K562 (cell line): ENCODE data around the gene MPHOSPH6. TPM values are rescaled to one million over a fixed set of nuclear protein-coding genes. Genes with fewer than 3 reads are reported as not detected.

Experiments used
- ATAC-seq: fragments of 200-7000 bp; cut with Tn5 transposase; 3 replicates; pipeline ENCODE4 v1.9.1; 2020; ENCODE audit warnings: moderate library complexity
- BruUV-seq: library from RNA; stranded (reverse); fragments of 400-500 nt; replicated peaks from 2 replicates; lab custom pipeline; 2021; lab: Mats Ljungman, UMichigan
- CTCF ChIA-PET: fragments of 300-600 bp; formaldehyde crosslinking; extraction: SDS; loops from one replicate; lab custom pipeline; 2021; ENCODE audit warnings: low intra/inter-chr PET ratio; lab: Yijun Ruan, JAX
- POLR2A ChIA-PET: fragments of 300-600, 350-650 bp; sonication (Branson Sonifier 250); formaldehyde crosslinking; extraction: SDS; loops from one replicate; lab custom pipeline; 2021; ENCODE audit warnings: antibody characterized with exemption, inconsistent platforms; lab: Yijun Ruan, JAX
- DNase-seq, 4 experiments: peaks; one replicate each; pipeline versions ENCODE4 v3.0.0 to v3.0.0-alpha.2; 2011 to 2018; ENCODE audit warnings: low spot score in 3 of 4, mixed read lengths in 3 of 4; ENCODE audit errors: extremely low read depth in 1 of 4
- FAIRE-seq: peaks from 2 replicates; lab custom pipeline; 2011; peaks lifted over from hg19 to GRCh38; lab: Jason Lieb, UNC
- H2AFZ ChIP-seq: 2 replicates; pipeline ENCODE4 v1.6.0; 2011; ENCODE audit warnings: low read depth, low read length, control low read depth, inconsistent platforms
- H3K27ac ChIP-seq: fragments of 200-600 bp; 3 replicates; pipeline ENCODE4 v1.8.0; 2011; ENCODE audit warnings: low read depth, mild to moderate bottlenecking, control low read depth, inconsistent platforms, low read length, moderate library complexity, mixed read lengths; ENCODE audit errors: extremely low read depth
- H3K27me3 ChIP-seq, 2 experiments: fragments of 300-600 bp in 1 of 2; 2 replicates in 1 of 2; 3 replicates in 1 of 2; pipeline versions ENCODE4 v1.6.0 to v1.8.0; 2011; ENCODE audit warnings: inconsistent platforms in 2 of 2, low read length in 2 of 2, mild to moderate bottlenecking in 1 of 2, mixed read lengths in 1 of 2, moderate library complexity in 1 of 2; ENCODE audit not compliant: control insufficient read depth in 2 of 2, insufficient read depth in 2 of 2
- H3K36me3 ChIP-seq: fragments of 300-600 bp; 3 replicates; pipeline ENCODE4 v1.8.0; 2011; ENCODE audit warnings: mild to moderate bottlenecking, low read length, inconsistent platforms; ENCODE audit not compliant: control insufficient read depth, insufficient read depth
- H3K4me1 ChIP-seq, 2 experiments: fragments of 200-600 bp in 1 of 2; replicated peaks in 1 of 2; 2 replicates in 1 of 2; 3 replicates in 1 of 2; pipeline versions ENCODE4 v1.5.1 to v1.8.0; 2011; ENCODE audit warnings: inconsistent platforms in 2 of 2, low read length in 2 of 2, mild to moderate bottlenecking in 1 of 2, mixed read lengths in 1 of 2, moderate library complexity in 1 of 2; ENCODE audit not compliant: control insufficient read depth in 2 of 2, insufficient read depth in 2 of 2
- H3K4me2 ChIP-seq: 2 replicates; pipeline ENCODE4 v1.6.1; 2011; ENCODE audit warnings: low read length, control low read depth, inconsistent platforms, mixed read lengths; ENCODE audit not compliant: insufficient read depth
- H3K4me3 ChIP-seq: fragments of 200-600 bp; sonication (generic), shearing (Covaris generic); 2 replicates; pipeline ENCODE4 v1.5.1; 2016; ENCODE audit warnings: control low read depth, inconsistent platforms
- H3K79me2 ChIP-seq: fragments of 200-600 bp; 3 replicates; pipeline ENCODE4 v1.8.0; 2011; ENCODE audit warnings: low read length, inconsistent platforms; ENCODE audit not compliant: control insufficient read depth, insufficient read depth
- H3K9ac ChIP-seq, 2 experiments: 2 replicates each; pipeline versions ENCODE4 v1.6.0 to v1.6.1; 2011; ENCODE audit warnings: low read depth in 2 of 2, low read length in 2 of 2, control low read depth in 1 of 2, inconsistent platforms in 1 of 2, mild to moderate bottlenecking in 1 of 2, mixed read lengths in 1 of 2; ENCODE audit not compliant: insufficient read depth in 1 of 2
- H3K9me1 ChIP-seq: one replicate; pipeline ENCODE4 v1.6.0; 2011; ENCODE audit warnings: inconsistent platforms, mild to moderate bottlenecking, low read length, moderate library complexity; ENCODE audit not compliant: control insufficient read depth, insufficient read depth
- H3K9me3 ChIP-seq: replicated peaks from 2 replicates; pipeline ENCODE4 v1.5.1; 2011; ENCODE audit warnings: low read depth, low read length, inconsistent platforms; ENCODE audit not compliant: control insufficient read depth, insufficient read depth
- H4K20me1 ChIP-seq: replicated peaks from 2 replicates; pipeline ENCODE4 v1.6.1; 2011; ENCODE audit warnings: low read length, inconsistent platforms, mixed read lengths; ENCODE audit not compliant: control insufficient read depth, insufficient read depth
- ASH1L ChIP-seq: fragments of 450-650 bp; IDR thresholded peaks from 2 replicates; pipeline ENCODE4 v1.6.1; 2018; ENCODE audit warnings: borderline replicate concordance, mild to moderate bottlenecking, low read depth; ENCODE audit not compliant: partially characterized antibody
- EZH2 ChIP-seq: IDR thresholded peaks from 2 replicates; pipeline ENCODE4 v1.6.1; 2012; ENCODE audit warnings: low read depth, mild to moderate bottlenecking, inconsistent platforms, low read length, borderline replicate concordance
- FOXJ2 ChIP-seq: fragments of 200-800 bp; sonication (Bioruptor generic); IDR thresholded peaks from 2 replicates; pipeline ENCODE4 v1.6.1; 2016; ENCODE audit warnings: missing genetic modification characterization, missing compliant biosample characterization
- NFYB ChIP-seq: IDR thresholded peaks from 2 replicates; pipeline ENCODE4 v1.6.1; 2011; ENCODE audit warnings: mild to moderate bottlenecking, moderate library complexity; ENCODE audit not compliant: insufficient read length; ENCODE audit errors: extremely low read depth
- PRPF4 ChIP-seq: fragments of 200-400 bp; formaldehyde crosslinking; IDR thresholded peaks from one replicate; pipeline ENCODE4 v1.6.1; 2017; ENCODE audit warnings: low read length, low read depth, mild to moderate bottlenecking; ENCODE audit not compliant: insufficient read depth, poor library complexity, severe bottlenecking
- RFX7 ChIP-seq: fragments of 250-450 bp; sonication (Bioruptor Pico); IDR thresholded peaks from 2 replicates; pipeline ENCODE4 v1.5.1; 2021; ENCODE audit warnings: mild to moderate bottlenecking
- STAT5B ChIP-seq: fragments of 250-450 bp; sonication (Bioruptor Pico); IDR thresholded peaks from 2 replicates; pipeline ENCODE4 v1.8.0; 2021; ENCODE audit warnings: mild to moderate bottlenecking, inconsistent platforms
- ZBTB8A ChIP-seq: fragments of 450-650 bp; IDR thresholded peaks from 2 replicates; pipeline ENCODE4 v1.6.1; 2018; ENCODE audit warnings: mild to moderate bottlenecking, moderate library complexity; ENCODE audit not compliant: partially characterized antibody
- ZNF165 ChIP-seq: fragments of 250-450 bp; sonication (Bioruptor Pico); IDR thresholded peaks from 2 replicates; pipeline ENCODE4 v1.4.0; 2020; ENCODE audit warnings: borderline replicate concordance
- ZNF561 ChIP-seq: fragments of 450-650 bp; formaldehyde crosslinking; conservative IDR thresholded peaks from 2 replicates; pipeline ENCODE4 v1.4.0; 2020; ENCODE audit warnings: mild to moderate bottlenecking, moderate library complexity
- ZNF785 ChIP-seq: fragments of 250-450 bp; sonication (Bioruptor Pico); IDR thresholded peaks from 2 replicates; pipeline ENCODE4 v1.4.0; 2020; ENCODE audit warnings: mild to moderate bottlenecking
- WGBS: fragments of 100-300 bp; shearing (Covaris generic); methylation state at CpG from one replicate; pipeline ENCODE4 v1.1.6; 2016; ENCODE audit warnings: low coverage, mixed read lengths; ENCODE audit not compliant: insufficient coverage; ENCODE audit errors: missing lambda C conversion rate; 5-methylcytosine and 5-hydroxymethylcytosine counted together
- in situ Hi-C: fragments of 300-500 bp; cut with MboI; formaldehyde crosslinking; loops from 4 replicates; pipeline ENCODE4 v1.15.0; 2018; ENCODE audit warnings: inconsistent platforms, mixed read lengths
- intact Hi-C: fragments of 100-400 bp; cut with micrococcal nuclease; formaldehyde crosslinking; loops from 2 replicates; pipeline ENCODE4 v1.14.2; 2022
- polyA plus RNA-seq, 8 experiments: library from polyadenylated mRNA; depleted of rRNA in 4 of 8; stranded (reverse) in 5 of 8; unstranded in 3 of 8; fragments of >200 nt; fragmentation: Nextera tagmentation in 2 of 8; fragmentation: Illumina TruSeq in 1 of 8; extraction: Ambion mirVana in 2 of 8; extraction: Trizol in 1 of 8; gene quantifications; 2 replicates each; pipeline versions ENCODE4 v1.2.1 to v1.2.3, GENCODE V29; 2011 to 2014; ENCODE audit warnings: inconsistent platforms in 1 of 8, missing spikeins in 1 of 8
- total RNA-seq, 7 experiments: library from RNA; depleted of rRNA in 6 of 7; stranded (reverse); fragments of >200 nt in 6 of 7; fragmentation: Illumina TruSeq in 2 of 7; extraction: Trizol in 2 of 7; gene quantifications; 2 replicates each; pipeline versions ENCODE4 v1.2.1 to v1.2.3, GENCODE V29; 2011 to 2021; ENCODE audit warnings: low replicate concordance in 1 of 7
- TF ChIP-seq, protein P1 (sequence below): fragments of 250-450 bp; sonication (Bioruptor Pico); IDR thresholded peaks from 2 replicates; pipeline ENCODE4 v1.5.0; 2021

The MPHOSPH6 gene
- total and polyA plus RNA-seq, 9 of the 15 experiments (the other 6 are each of a cell fraction or from before 2014, with no cell fraction given) = 37.0 to 153 (median 76.7) TPM

DNA sequence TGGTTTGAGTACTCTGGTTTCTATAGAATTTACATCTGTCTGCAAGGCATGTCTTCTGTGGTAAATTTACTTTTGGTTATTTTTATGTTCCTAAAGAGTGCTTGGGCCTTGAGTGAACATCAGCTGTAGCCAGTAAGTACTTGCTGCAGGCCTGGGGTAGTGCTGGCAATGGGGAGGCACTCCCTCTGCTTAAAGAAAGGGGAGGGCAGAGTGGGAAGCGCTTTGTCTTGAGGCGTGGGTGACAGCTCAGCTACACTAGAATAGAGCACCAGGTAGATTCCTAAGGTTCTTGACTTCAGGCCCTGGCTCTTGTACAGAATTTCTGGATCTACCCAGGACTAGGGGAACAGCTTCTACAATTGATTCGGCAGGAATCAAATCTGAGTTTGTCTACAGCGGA, 50.6 kb downstream of the MPHOSPH6 start:
- in situ Hi-C loops (no loop called here), intact Hi-C loops (no loop called here)
- Histone ChIP-seq H4K20me1 (no peaks in the 10 kb centered on the region), H2AFZ (no peak overlapping the region), H3K27me3 (peaks cover 5 to 16% of the 10 kb centered on the region in 2 experiments; a peak in 4 of 5 replicates), H3K4me3 (no peak overlapping the region), H3K9me3 (no peaks in the 10 kb centered on the region), H3K9me1 (no peaks in the 10 kb centered on the region), H3K36me3 (no peaks in the 10 kb centered on the region), H3K4me2 (no peak overlapping the region), H3K27ac (no peak overlapping the region), H3K79me2 (no peaks in the 10 kb centered on the region), H3K9ac (no peak overlapping the region), H3K4me1 (no peaks in the 10 kb centered on the region)
- ChIA-PET CTCF (no interaction called here), POLR2A (no interaction called here)
- no peak for DNase-seq
- no TSS peak for BruUV-seq
- FAIRE-seq = no peak
- ATAC-seq = no peak
- 0% methylated on average over 3 of the region's 4 CpGs for WGBS
- TF ChIP-seq, protein P1, sequence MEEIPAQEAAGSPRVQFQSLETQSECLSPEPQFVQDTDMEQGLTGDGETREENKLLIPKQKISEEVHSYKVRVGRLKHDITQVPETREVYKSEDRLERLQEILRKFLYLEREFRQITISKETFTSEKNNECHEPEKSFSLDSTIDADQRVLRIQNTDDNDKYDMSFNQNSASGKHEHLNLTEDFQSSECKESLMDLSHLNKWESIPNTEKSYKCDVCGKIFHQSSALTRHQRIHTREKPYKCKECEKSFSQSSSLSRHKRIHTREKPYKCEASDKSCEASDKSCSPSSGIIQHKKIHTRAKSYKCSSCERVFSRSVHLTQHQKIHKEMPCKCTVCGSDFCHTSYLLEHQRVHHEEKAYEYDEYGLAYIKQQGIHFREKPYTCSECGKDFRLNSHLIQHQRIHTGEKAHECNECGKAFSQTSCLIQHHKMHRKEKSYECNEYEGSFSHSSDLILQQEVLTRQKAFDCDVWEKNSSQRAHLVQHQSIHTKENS (CRISPR knock-in tag) = no peak
- TF ChIP-seq ZNF561 (CRISPR knock-in tag) = no peak
- no peak for TF ChIP-seq EZH2
- no peak for TF ChIP-seq ASH1L
- TF ChIP-seq ZNF165 (CRISPR knock-in tag) = no peak
- TF ChIP-seq ZNF785 = no peak
- TF ChIP-seq PRPF4 = no peak
- no peak for TF ChIP-seq RFX7 (CRISPR knock-in tag)
- no peak for TF ChIP-seq STAT5B
- no peak for TF ChIP-seq ZBTB8A
- no peak for TF ChIP-seq FOXJ2 (tag)
- no peak for TF ChIP-seq NFYB
